ACC112 (cell line): ENCODE results near the gene TENT4A.

Experiments
- H2AFZ ChIP-seq: fragments of 200-600 bp; sonication (generic); one replicate; pipeline ENCODE4 v1.6.0; 2017; ENCODE audit warnings: antibody characterized with exemption, low read length; ENCODE audit not compliant: unreplicated experiment
- H3K27ac ChIP-seq: fragments of 200-600 bp; sonication (generic); 2 replicates; pipeline ENCODE4 v1.5.1; 2014; ENCODE audit warnings: low read depth, mild to moderate bottlenecking, antibody characterized with exemption, low read length, moderate library complexity
- H3K27me3 ChIP-seq: fragments of 200-600 bp; sonication (generic); 2 replicates; pipeline ENCODE4 v1.6.1; 2014; ENCODE audit warnings: mild to moderate bottlenecking, antibody characterized with exemption, low read length, moderate library complexity, mixed read lengths; ENCODE audit not compliant: insufficient read depth
- H3K36me3 ChIP-seq: fragments of 200-600 bp; sonication (generic); 2 replicates; pipeline ENCODE4 v1.6.1; 2016; ENCODE audit warnings: mild to moderate bottlenecking, antibody characterized with exemption, low read length, moderate library complexity, mixed read lengths; ENCODE audit not compliant: insufficient read depth
- H3K4me1 ChIP-seq: fragments of 200-600 bp; sonication (generic); one replicate; pipeline ENCODE4 v1.6.1; 2016; ENCODE audit warnings: low read length, mixed read lengths; ENCODE audit not compliant: insufficient read depth, unreplicated experiment, control insufficient read depth
- H3K4me3 ChIP-seq: fragments of 200-600 bp; sonication (generic); 2 replicates; pipeline ENCODE4 v1.5.1; 2014; ENCODE audit warnings: mild to moderate bottlenecking, low read depth, low read length
- H3K79me2 ChIP-seq: fragments of 200-600 bp; sonication (generic); one replicate; pipeline ENCODE4 v1.6.0; 2016; ENCODE audit warnings: low read length; ENCODE audit not compliant: control insufficient read depth, unreplicated experiment, insufficient read depth

The TENT4A gene

DNA sequence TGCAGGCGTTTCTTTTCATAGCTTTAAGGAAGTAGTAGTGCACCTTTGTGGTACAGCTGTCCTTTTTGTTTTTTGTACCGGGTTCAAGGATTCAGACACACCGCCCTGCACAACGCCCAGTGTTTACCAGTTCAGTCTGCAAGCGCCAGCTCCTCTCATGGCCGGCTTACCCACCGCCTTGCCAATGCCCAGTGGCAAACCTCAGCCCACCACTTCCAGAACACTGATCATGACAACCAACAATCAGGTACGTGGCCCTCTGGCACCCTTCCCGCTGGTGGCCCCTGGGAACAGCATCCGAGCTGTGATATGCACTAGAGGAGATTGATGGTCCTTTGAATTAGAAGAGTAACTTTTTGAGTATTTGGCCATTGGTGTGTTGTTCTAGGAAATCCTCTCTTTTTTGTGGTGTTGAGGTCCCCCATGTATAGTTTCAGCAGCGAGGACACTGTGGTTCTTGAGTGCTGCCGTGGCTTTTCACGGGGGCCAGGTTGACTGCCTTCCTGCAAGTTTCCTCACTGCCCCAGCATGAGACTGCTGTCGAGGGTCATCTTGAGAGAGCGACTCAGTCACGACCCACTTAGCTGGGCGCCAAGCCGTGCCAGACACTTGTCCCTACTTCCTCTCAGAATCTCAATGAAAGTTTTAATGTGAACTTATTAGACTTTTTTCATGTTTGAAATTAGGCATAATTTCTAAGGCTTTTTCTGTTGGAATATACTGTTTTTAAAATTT lies 37.9 kb downstream of the TENT4A start:
- no peak overlapping the region for H2AFZ ChIP-seq
- no peaks in the 10 kb centered on the region for H3K4me1 ChIP-seq
- H3K79me2 ChIP-seq: peaks cover 36% of the 10 kb centered on the region
- no peak overlapping the region for H3K27ac ChIP-seq
- H3K36me3 ChIP-seq: peaks cover 32% of the 10 kb centered on the region
- no peak overlapping the region for H3K4me3 ChIP-seq
- no peaks in the 10 kb centered on the region for H3K27me3 ChIP-seq

DNA sequence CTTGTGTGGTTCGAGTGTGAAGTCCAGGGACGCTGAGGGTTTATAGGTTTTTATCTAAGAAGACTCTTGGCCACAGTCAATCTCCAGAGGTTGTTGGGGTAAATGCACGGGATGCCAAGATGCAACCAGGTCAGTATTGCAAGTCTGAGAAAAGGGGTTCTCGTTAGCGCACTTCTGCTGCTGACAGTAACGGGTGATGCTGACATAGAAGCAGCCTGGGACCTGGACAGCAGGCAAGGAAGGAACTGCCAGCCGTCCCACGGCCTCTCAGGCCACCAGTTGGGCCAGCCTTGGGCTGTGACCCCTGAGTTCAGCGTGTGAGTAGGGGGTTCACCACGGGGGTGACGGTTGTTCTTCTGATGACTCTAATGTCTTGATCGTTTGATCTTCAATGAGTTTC lies 39.0 kb downstream of the TENT4A start:
- H3K36me3 ChIP-seq: peaks cover 29% of the 10 kb centered on the region
- no peak overlapping the region for H3K27ac ChIP-seq
- peaks cover 27% of the 10 kb centered on the region for H3K79me2 ChIP-seq
- H3K4me3 ChIP-seq: no peak overlapping the region
- H3K4me1 ChIP-seq: no peaks in the 10 kb centered on the region
- no peak overlapping the region for H2AFZ ChIP-seq
- H3K27me3 ChIP-seq: no peaks in the 10 kb centered on the region

DNA sequence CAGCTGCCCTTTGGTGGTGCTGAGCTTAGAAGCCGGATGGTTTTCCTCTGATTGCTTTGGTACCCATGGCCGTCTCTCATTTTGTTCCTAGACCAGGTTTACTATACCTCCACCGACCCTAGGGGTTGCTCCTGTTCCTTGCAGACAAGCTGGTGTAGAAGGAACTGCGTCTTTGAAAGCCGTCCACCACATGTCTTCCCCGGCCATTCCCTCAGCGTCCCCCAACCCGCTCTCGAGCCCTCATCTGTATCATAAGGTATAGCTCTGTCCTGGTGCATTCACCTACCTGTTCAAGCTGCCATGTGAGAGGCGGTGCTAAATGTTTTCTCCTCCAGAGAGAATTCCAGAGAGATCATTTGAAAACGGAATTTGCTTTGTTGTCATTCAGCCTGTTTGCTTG lies 39.5 kb downstream of the TENT4A start:
- Histone ChIP-seq H3K36me3 (peaks cover 29% of the 10 kb centered on the region), H3K27me3 (no peaks in the 10 kb centered on the region), H3K79me2 (peaks cover 21% of the 10 kb centered on the region), H2AFZ (no peak overlapping the region), H3K4me3 (no peak overlapping the region), H3K4me1 (no peaks in the 10 kb centered on the region), H3K27ac (no peak overlapping the region)

DNA sequence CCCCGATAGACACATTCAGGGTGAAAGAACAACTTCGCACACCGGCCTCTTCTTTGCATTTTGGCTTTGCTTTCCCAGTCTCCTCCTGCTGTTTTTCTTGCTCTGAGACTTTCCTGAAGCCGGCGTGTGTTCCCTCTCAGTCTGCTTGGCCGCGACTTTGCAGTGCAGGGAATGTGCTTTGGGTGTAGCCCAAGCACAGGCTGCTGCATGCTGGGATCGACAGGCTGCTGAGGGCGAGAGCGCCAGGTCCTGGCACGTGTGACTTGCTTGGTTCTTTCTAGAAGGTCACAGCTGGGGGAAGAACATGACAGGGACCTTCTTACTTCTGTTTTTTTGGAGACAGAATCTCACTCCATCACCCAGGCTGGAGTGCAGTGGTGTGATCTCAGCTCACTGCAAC lies 40.6 kb downstream of the TENT4A start:
- Histone ChIP-seq H2AFZ (no peak overlapping the region), H3K27ac (no peak overlapping the region), H3K79me2 (peaks cover 11% of the 10 kb centered on the region), H3K4me1 (no peaks in the 10 kb centered on the region), H3K36me3 (peaks cover 29% of the 10 kb centered on the region), H3K4me3 (no peak overlapping the region), H3K27me3 (no peaks in the 10 kb centered on the region)

DNA sequence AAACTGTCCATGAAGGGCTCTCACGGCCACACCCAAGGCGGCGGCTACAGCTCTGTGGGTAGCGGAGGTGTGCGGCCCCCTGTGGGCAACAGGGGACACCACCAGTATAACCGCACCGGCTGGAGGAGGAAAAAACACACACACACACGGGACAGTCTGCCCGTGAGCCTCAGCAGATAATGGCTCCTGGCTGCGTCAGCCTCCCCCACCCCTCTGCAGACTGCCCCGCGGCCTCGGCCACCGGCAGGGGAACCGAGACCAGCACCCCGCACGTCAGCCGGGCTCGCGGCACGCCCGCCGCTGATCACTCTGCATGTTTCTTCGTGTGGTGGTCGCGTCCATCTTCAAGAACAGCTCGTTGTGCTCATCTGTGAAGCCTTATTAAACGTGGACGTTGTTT lies 41.5 kb downstream of the TENT4A start:
- H3K27me3 ChIP-seq: no peaks in the 10 kb centered on the region
- peaks cover 2% of the 10 kb centered on the region for H3K79me2 ChIP-seq
- no peaks in the 10 kb centered on the region for H3K4me1 ChIP-seq
- H2AFZ ChIP-seq: no peak overlapping the region
- no peak overlapping the region for H3K27ac ChIP-seq
- H3K4me3 ChIP-seq: no peak overlapping the region
- peaks cover 24% of the 10 kb centered on the region for H3K36me3 ChIP-seq

DNA sequence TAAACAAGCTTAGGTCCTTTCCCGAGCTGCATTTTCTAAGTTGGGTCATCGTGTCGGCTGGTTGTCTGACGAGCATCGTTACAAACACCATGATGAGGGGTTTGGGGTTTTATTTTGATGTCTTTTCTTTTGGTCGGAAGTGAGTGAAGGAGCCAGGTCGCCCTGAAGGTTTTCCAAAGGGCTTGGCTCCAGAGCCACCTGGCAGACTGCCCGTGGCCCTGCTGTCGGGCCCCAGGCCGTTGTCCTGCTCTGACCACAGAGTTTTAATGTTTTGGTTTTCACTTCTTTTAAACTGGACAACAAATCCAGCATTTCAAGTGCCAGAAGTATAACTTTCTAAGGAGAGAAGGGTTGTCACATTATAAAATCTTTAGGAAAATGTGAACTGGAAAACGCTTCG lies 42.3 kb downstream of the TENT4A start:
- no peaks in the 10 kb centered on the region for H3K4me1 ChIP-seq
- no peak overlapping the region for H2AFZ ChIP-seq
- H3K36me3 ChIP-seq: peaks cover 24% of the 10 kb centered on the region

DNA sequence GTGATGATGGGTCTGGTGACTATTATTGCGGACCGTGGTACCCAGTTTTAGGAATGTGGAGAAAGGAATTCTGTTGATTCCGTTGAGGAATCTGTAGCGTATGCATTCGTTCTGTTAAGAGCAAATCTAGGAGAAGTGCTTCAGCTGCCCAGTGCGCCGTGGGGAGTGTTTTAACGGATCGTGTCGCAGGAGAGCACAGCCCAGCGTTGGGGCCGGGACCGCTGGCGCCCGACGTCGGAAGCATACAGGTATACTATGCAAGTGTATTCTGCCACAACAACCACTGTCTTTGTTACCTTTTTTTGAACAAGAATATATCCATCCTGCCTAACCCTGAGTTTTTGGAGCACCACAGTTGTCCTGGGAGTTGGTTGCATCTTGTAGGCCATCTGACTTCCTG lies 42.7 kb downstream of the TENT4A start:
- Histone ChIP-seq H3K27ac (no peak overlapping the region), H3K4me1 (no peaks in the 10 kb centered on the region), H2AFZ (no peak overlapping the region), H3K36me3 (peaks cover 24% of the 10 kb centered on the region), H3K79me2 (peaks cover 2% of the 10 kb centered on the region), H3K27me3 (no peaks in the 10 kb centered on the region), H3K4me3 (no peak overlapping the region)

More for the DNA sequence above, 42.3 kb downstream of the TENT4A start:
- no peak overlapping the region for H3K27ac ChIP-seq
- peaks cover 2% of the 10 kb centered on the region for H3K79me2 ChIP-seq
- no peak overlapping the region for H3K4me3 ChIP-seq
- H3K27me3 ChIP-seq: no peaks in the 10 kb centered on the region

DNA sequence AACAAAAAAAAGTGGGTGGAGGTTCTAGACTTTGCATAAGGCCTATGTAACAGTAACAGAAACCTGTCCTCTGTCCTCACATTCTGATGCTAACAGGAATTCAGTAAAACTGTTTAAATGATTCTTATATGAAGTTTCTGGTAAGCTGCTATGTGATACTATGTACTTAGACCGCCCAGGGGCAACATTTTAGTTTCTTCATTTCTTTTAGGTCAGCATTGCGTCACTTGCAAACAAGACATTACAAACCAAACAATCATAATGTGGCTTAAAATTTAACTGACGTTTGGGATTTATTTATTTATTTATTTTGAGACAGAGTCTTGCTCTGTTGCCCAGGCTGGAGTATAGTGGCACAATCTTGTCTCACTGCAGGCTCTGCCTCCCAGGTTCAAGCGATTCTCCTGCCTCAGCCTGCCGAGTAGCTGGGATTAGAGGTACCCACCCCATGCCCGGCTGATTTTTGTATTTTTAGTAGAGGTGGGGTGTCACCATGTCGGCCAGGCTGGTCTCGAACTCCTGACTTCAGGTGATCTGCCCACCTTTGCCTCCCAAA lies 44.3 kb downstream of the TENT4A start:
- no peak overlapping the region for H3K4me3 ChIP-seq
- H3K36me3 ChIP-seq: peaks cover 16% of the 10 kb centered on the region
- no peaks in the 10 kb centered on the region for H3K27me3 ChIP-seq
- H3K79me2 ChIP-seq: no peaks in the 10 kb centered on the region
- no peaks in the 10 kb centered on the region for H3K4me1 ChIP-seq
- H3K27ac ChIP-seq: no peak overlapping the region
- no peak overlapping the region for H2AFZ ChIP-seq

DNA sequence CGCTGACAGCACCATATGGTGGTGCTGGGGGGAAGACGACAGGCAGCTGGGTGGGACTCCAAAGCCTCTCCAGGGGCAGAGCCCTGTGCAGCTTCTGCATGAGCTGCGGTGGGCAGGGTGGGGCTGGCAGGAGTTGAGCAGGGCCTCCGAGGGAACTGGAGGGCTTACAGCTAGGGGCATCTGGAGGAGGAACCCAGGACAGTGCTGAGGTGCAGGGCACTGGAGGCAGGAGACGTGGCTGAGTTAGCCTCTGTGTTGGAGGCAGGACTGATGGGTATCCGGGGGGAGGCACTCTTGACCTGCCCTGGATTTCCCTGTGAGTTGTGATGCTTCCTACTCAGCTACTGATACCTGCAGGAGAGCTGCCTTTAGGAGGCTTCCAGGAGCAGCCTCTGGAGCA lies 45.0 kb downstream of the TENT4A start:
- Histone ChIP-seq H2AFZ (no peak overlapping the region), H3K36me3 (peaks cover 10% of the 10 kb centered on the region), H3K4me1 (no peaks in the 10 kb centered on the region), H3K4me3 (no peak overlapping the region), H3K27me3 (no peaks in the 10 kb centered on the region), H3K79me2 (no peaks in the 10 kb centered on the region), H3K27ac (no peak overlapping the region)

DNA sequence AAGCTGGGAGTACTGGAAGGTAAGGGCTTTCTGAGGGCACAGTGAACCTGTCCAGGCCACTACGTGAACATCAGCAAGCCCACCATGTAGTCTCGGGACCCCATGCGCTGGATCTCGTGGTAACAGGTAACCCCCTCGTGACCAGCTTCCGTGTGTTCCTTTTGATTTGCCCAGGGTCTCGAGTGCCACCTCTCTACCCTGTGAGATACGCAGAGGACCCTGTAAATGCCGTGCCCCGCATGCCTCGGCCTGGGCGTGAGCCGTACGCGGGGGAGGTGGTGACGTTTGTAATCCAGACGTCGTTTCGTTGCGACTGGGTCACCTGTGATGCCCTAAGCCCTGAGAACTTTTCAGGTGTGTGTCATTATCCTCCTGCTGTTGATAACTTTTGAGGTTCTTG lies 45.5 kb downstream of the TENT4A start:
- Histone ChIP-seq H3K36me3 (peaks cover 8% of the 10 kb centered on the region; the same call in 1 of the 2 replicates), H3K27ac (no peak overlapping the region), H3K4me3 (no peak overlapping the region), H3K4me1 (no peaks in the 10 kb centered on the region), H3K27me3 (no peaks in the 10 kb centered on the region), H2AFZ (no peak overlapping the region), H3K79me2 (no peaks in the 10 kb centered on the region)

DNA sequence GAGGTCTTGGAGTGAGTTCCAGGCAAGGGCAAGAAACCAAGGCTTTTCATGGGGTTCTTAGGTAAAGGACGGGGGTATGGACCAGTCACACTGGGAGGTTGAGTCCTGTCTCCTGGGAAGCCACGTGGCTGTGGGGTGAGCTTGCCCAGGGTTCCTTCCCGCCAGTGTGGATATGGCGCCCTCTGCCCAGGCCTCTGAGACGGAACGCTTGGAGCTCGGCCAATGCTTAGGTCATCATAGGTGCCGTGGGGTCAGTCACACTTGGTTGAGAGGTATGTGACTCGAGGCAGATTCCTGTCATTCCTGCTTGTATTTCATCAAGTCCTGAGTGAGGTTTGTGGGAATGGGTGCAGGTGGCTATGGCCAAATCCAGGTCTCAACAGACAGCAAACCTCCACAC lies 46.2 kb downstream of the TENT4A start:
- Histone ChIP-seq H3K4me1 (no peaks in the 10 kb centered on the region), H3K27me3 (no peaks in the 10 kb centered on the region), H3K36me3 (peaks cover 8% of the 10 kb centered on the region; the same call in 1 of the 2 replicates), H3K27ac (no peak overlapping the region), H3K4me3 (no peak overlapping the region), H3K79me2 (no peaks in the 10 kb centered on the region), H2AFZ (no peak overlapping the region)
